GM18858 (cell line): Measurements from ENCODE around the gene SLC9A9.
"Not testable (repeated sequence)": the region's sequence is repeated elsewhere in the genome, so short reads cannot be mapped to it uniquely, and the experiment has no call there.

Experiments used
- ATAC-seq: cut with Tn5 transposase; IDR thresholded peaks from one replicate; pipeline ENCODE4 v1.9.1; 2021; ENCODE audit not compliant: unreplicated experiment

The SLC9A9 gene

DNA sequence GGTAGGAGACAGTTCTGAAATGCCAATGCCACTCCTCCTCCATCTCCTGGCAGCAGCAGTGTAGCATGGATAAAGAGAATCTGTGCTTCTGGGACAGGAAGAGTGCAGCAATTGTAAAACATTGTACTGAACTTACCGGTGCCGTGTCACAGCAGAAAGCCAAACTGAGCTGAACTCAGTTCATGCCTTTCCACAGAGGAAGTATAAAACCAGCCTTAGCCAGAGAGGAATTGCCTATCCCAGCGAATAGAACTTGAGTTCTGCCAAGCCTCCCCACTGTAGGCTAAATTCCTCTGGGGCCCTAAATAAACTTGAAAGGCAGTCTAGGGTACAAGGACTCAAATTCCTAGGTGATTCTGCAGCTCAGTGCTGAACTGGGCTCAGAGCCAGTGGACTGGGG, 148.8 kb downstream of the SLC9A9 start:
- no peak for ATAC-seq

GRCh38 chr3:143698682-143699303, 149.5 kb downstream of the SLC9A9 start:
- ATAC-seq: no peak

GRCh38 chr3:143697975-143698374, 150.3 kb downstream of the SLC9A9 start:
- no peak for ATAC-seq

DNA sequence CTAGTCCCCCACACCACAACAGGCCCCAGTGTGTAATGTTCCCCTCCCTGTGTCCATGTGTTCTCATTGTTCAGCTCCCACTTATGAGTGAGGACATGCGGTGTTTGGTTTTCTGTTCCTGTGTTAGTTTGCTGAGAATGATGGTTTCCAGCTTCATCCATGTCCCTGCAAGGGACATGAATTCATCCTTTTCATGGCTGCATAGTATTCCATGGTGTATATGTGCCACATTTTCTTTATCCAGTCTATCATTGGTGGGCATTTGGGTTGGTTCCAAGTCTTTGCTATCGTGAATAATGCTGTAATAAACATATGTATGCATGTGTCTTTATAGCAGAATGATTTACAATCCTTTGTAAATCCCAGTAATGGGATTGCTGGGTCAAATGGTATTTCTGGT, 152.9 kb downstream of the SLC9A9 start:
- ATAC-seq: not testable (repeated sequence)

DNA sequence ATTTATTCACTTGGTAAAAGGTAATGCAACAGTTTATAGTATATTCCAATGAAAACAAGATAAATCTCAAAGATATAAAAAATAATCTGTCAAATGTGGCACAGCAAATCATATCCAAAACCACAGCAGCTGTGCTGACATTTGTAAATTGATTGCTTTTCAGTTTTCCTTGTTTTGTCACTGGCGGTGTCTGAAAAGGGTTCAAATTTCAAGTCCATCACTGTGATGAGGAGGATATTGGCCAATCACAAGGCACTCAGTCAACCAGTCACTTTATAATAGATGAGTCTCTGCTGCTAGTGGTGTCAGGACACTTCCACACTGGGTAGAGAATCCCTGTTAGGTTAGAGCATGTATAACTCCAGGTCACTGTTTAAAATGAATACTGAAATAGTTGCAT, 154.8 kb downstream of the SLC9A9 start:
- ATAC-seq: no peak

- ATAC-seq: no peak
Observed at GRCh38 chr3:143686638-143687197, 161.6 kb downstream of the SLC9A9 start.

DNA sequence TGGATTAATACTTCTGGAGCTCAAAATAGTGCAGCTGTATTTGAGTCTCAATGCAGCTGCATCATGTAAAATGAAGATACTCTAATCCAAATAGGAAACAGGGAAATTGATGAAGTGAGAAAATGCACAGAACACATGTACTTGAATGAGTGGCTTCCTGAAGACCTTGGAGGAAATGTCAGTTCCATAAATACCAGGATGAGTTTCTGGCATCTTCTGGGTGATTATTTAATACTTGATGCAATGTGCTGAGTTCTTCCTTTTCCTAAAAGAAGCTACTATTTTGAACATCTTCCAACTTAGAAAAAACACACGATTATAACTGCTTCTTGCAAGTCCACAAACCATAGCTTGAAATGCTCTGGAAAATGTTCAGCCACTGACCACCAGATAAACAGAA, 162.8 kb downstream of the SLC9A9 start:
- ATAC-seq: no peak

DNA sequence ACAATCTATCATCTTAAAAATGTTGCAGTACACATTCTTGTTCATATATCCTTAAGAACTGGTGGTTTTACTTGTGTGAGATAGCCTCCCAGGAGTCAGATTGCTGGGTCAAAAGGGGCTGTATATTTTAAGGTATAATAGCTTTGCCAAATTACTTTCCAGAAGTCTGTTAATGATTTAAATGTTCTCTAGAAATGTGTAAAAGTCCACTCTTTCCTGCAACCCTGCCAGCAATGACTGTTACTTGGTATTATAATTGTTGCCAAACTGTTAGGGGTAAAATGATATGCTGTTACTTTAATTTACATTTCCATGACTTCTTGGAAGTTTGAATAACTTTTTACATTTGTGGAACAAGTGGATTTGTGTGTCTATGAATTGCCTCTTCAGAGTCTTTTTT, 170.8 kb downstream of the SLC9A9 start:
- ATAC-seq: no peak

DNA sequence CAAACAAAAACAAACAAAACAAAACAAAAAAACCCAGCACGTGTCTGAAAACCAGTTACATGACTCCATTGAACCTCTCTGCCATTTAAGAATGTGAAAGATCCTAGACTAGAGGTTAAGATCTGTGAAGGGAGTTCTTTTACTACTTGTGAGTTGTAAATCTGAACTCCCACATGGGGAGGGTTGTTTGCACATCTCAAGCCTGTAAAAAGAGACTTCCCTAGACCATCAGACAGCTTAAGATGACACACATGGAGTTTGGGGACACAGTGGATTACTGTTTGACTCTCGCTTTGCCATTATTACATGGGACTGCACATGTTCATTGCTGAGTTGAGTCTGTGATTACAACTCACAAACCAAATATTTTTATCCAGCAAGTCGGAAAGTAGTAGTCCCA, 171.5 kb downstream of the SLC9A9 start:
- no peak for ATAC-seq

DNA sequence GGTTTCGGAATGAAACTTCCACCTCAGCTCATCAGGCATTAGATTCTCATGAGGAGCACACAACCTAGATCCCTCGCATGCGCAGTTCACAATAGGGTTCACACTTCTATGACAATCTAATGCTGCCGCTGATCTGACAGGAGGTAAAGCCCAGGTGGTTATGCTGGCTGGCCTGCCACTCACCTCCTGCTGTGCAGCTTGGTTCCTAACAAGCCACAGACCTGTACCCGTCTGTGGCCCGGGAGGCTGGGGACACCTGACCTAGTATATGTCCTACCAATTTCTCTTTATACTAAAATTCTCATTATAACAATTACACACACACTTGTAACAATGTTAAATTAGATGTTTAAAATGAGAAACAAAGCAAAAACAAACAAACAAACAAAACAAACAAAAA, 172.2 kb downstream of the SLC9A9 start:
- no peak for ATAC-seq

DNA sequence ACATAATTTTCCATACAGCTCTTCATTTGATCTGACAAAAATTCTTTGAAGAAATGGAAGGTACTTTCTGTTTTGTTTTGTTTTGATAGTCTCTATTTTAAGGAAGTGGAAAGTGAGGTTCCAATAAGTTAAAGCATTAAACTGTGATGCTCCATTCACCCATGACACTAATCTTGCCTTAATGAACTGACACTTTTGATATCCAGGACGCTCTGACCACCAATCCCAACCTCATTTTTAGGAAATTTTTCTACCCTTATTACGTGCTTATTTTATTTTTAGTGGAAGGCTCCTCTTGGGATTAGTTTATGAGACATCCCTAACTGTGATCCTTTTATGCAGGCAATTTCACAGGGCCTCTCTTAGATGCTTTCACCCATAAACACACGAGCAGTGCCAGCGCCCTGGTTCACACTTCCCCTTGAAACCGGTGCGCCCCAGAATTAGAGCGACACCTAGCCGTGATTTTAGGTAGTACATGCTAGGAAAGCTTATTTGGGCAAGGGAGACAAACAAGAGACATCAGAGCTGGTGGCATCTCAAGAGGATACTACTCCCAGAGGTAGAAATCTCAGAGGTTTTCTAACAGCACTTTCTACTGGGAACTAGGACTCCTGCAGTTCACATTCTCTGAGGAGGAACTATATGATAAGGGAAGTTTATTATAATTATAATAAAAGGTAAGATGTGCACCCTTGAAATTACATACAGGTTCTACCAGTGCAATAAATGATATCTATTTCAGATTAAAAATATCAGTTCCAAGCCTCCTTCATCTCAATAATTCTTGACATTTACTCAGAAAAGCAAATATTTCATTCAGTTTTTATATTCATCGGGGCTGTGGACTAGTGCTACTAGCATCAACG, 173.9 kb downstream of the SLC9A9 start:
- ATAC-seq: peak; percentile 52

DNA sequence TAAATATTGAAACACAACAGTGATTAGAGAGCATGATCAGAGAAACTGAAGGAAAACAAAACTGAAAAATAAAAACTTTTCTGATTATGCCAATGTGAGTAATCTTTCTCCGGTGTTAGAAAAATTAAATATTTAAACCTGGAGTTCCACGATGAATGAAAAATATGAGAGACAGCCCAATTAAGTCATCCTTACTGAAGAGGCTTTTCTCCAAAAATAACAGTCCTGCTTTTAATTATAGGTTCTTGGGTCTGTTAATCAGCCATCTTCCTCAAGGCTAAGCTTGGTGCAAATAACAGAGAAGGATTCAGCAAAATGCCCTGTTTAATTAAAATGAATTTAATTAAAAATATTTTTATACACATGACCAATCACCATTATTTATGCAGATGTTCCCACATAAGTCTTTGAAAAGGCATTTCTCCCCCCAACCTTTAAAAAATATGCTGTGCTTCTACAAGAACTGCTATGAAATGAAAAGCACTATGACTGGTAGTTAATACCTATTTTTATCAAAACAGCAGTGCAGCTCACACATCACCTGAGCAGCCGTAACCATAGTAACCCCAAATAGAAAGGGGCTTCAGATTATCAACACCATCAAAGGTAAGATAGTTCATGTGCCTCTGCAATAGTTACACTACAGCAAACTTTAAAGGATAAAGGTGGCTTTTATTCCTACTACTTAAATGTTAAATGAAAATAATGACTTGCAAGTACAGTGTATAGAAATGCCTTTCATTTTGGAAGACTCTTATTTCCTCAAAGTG, 175.7 kb downstream of the SLC9A9 start:
- no peak for ATAC-seq

- no peak for ATAC-seq
Observed at GRCh38 chr3:143671626-143672025, 176.6 kb downstream of the SLC9A9 start.

DNA sequence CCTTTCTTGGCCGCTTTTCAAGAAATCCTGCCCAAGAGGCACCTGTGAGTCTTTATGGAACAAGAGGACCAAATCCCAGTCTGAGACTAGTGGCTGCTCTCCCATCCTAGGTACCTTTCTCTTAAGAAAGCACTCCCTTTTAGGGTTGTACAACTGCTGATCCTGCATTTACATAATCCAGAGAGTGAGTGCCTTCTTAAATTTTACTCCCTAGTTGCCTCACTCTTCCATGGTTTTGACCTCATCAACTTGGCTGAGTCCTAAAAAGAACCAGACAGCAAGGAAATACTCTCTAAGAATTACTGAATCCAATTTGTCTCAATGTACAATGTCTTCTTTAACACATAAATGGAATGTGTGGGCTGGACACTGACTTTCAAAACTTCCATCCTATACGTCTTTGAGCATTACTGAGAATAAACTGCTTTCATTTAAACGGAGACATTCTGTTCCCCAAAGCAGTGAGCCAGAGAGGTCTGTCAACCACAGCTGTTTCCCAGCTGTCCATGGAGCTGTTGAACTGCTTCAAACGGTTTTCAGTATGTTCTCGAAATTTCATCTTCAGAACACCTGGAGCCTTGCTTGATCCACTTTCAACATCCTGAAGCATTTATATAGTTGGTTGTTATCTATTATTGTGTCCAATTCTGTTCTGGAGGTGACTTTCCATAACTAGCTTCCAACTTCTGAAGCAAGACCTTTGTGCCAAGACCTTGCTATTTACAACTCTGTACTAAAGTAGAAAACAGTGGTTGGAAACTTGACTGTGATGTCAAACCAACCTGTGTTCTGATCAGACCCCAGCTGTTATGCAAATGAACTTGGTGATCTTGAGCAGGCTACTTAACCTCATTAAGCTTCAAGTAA, 179.1 kb downstream of the SLC9A9 start:
- ATAC-seq: peak; percentile 85

DNA sequence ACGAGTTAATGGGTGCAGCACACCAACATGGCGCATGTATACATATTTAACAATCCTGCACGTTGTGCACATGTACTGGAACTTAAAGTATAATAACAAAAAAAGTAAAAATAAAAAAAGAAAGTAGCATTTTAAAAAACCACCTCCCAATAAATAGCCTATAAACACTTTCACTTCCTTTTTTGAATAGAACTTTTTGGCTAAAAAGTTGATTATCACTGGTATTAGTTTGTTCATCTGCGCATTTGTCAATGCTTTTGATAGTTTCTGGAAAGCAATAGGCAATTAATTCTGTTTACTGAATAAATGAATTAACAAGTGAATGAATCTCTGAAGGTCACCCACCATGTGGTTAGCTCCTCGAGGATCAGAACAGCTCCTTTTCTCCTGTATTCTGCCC, 179.9 kb downstream of the SLC9A9 start:
- ATAC-seq: no peak

DNA sequence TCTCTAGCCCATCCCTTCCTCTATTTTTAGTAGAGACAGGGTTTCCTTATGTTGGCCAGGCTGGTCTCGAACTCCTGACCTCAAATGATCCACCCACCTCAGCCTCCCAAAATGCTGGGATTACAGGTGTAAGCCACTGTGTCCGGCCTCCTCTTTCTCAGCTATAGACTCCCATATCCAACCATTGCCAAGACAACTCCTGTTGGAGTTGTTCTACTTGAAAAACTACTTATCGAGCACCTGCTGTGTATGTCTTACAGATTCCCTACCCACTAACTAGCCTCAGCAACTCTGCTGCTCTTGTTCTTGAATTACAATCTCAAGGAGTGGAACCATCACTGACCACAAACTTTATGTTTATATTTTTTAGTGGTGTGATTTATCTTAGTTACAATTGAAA, 186.6 kb downstream of the SLC9A9 start:
- no peak for ATAC-seq

DNA sequence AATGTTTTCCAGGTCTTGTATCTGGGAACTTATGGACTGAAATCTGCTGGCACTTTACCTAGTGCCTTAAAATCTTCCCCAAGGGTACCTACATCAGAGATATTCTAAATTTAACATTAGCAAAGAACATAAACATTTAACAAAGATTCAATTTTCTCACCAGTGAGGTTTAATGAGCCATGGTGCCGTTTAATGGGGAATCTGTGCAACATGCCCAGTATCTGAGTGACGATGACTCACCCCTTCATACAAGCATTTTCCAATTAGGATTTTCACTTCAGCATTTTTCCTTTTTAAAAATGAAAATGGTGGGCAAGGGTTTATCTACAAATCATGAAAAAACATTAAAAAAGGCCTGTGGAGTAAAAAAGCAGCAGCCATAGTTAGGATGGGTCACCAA, 189.4 kb downstream of the SLC9A9 start:
- ATAC-seq: no peak

GRCh38 chr3:143658116-143658515, 190.2 kb downstream of the SLC9A9 start:
- ATAC-seq: no peak

DNA sequence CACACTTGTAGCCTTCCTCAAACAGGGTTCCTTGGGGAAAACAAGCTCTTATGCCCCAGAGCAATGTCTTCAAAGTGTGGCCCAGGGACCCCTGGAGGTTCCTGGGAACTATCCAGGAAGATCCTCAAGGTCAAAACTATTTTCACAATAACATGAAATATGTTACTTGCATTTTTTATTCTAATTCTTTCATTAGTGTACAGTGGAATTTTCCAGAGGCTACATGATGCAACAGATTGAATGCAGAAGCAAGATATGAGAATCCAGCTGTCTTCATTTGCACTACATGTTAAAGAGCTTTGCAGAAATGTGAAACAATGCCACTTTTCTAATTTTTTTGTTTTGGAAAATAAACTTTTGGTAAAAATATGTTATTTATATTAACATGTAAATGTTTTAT, 190.9 kb downstream of the SLC9A9 start:
- ATAC-seq: no peak

DNA sequence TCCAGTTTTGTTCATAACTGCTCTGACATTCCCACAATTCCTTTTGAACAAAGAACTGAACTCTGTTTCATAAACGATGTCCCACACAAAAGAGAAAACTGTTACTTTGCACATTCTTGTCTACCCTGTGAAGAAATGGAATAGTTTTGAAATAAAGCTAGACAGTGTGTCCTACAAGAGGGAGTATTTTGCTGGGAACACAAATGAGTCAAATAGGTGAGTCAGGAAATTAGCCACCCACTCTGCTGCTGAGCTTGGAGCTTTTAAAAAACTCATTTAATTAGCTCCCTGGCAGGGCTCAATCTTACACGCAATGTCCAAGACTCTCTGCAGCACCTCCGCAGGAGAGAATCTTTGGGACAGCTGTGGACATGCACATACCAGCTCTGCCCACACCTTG, 193.4 kb downstream of the SLC9A9 start:
- ATAC-seq: no peak

- ATAC-seq: no peak
Observed at GRCh38 chr3:143653935-143654334, 194.3 kb downstream of the SLC9A9 start.
